HG02885 (cell line): ENCODE data around the gene CCDC88B.

ENCODE experiments used
- ATAC-seq: cut with Tn5 transposase; IDR thresholded peaks from one replicate; pipeline ENCODE4 v1.9.1; 2021; ENCODE audit warnings: mild to moderate bottlenecking; ENCODE audit not compliant: unreplicated experiment, poor library complexity

The CCDC88B gene, protein sequence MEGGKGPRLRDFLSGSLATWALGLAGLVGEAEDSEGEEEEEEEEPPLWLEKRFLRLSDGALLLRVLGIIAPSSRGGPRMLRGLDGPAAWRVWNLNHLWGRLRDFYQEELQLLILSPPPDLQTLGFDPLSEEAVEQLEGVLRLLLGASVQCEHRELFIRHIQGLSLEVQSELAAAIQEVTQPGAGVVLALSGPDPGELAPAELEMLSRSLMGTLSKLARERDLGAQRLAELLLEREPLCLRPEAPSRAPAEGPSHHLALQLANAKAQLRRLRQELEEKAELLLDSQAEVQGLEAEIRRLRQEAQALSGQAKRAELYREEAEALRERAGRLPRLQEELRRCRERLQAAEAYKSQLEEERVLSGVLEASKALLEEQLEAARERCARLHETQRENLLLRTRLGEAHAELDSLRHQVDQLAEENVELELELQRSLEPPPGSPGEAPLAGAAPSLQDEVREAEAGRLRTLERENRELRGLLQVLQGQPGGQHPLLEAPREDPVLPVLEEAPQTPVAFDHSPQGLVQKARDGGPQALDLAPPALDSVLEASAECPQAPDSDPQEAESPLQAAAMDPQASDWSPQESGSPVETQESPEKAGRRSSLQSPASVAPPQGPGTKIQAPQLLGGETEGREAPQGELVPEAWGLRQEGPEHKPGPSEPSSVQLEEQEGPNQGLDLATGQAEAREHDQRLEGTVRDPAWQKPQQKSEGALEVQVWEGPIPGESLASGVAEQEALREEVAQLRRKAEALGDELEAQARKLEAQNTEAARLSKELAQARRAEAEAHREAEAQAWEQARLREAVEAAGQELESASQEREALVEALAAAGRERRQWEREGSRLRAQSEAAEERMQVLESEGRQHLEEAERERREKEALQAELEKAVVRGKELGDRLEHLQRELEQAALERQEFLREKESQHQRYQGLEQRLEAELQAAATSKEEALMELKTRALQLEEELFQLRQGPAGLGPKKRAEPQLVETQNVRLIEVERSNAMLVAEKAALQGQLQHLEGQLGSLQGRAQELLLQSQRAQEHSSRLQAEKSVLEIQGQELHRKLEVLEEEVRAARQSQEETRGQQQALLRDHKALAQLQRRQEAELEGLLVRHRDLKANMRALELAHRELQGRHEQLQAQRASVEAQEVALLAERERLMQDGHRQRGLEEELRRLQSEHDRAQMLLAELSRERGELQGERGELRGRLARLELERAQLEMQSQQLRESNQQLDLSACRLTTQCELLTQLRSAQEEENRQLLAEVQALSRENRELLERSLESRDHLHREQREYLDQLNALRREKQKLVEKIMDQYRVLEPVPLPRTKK (N-terminal part only)

DNA sequence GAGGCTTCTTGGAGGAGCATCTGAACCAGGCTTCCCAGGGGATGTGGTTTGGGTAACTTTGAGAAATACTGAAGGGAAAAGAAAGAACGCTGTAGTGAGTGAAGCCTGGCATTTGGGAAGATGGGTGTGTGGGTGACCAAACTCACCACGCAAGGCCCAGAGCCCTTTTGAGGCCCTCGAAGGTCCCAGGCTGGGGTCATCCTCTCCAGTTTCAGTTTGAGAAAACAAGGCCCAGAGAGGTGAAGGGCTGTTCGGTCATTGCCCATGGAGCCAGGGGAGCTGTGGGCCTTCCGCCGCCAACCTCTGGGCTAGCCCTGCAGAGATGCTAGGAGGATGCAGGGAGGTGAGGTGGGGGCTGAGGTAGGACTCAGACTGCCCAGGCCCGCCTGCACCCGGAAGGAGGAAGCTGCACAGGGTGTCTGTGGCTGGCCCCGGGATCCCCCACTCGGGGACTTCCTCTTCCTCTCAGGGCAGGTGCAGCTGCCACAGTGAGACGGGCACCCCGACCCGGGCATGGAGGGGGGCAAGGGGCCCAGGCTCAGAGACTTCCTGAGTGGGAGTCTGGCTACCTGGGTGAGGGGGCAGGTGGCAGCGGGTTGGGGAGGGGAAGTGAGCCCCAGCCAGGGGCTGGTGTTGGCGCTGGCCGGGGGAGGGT, at the start of gene CCDC88B:
TSS of gene CCDC88B (plus strand) at position 451 of the 655 bp plus-strand sequence. CDS start at position 514, 63 bp downstream.
- peak; percentile 60 for ATAC-seq

DNA sequence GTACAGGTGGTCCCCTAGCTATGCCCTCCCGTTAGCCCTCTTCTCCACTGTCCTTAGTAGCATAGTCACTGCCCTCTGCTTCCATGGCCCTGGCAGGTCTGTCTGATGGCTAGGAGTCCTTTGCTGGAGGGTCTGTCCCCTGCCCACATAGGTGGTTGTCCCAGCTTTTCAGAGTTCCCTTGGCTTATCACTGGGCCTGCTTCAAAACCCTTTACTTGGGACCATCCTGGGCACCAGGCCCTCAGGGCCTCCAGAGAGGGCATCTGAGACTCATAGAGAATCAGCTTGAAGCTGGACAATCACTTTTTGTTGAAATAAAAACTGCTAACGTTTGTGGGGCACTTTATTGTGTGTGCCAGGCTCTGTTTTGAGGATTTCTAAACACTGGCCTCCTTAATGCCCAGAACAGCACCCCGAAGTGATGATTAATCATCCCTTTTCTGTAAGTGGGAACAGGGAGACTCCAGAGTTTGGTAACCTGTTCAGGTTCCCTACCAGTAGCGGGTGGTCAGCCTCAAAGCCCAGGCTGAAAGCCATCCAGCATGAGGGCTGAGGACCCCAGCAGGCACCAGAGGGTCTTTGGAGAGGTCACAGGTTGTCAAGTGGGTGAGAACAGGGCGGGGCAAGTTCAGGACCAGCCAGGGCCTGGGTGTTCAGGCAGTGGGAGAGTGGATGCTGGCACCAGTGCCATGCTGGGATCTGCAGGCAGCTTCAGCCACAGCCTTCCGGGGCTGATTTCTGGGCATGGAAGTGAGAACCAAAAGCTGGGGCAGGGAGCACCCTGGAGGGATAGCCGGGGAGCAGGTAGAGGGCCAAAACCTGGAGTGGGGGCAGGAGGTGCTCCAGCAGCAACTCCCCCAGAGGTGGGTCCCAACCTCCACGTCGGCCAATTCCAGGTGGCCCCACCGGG, 49.4 kb upstream of the CCDC88B start:
- no peak for ATAC-seq

DNA sequence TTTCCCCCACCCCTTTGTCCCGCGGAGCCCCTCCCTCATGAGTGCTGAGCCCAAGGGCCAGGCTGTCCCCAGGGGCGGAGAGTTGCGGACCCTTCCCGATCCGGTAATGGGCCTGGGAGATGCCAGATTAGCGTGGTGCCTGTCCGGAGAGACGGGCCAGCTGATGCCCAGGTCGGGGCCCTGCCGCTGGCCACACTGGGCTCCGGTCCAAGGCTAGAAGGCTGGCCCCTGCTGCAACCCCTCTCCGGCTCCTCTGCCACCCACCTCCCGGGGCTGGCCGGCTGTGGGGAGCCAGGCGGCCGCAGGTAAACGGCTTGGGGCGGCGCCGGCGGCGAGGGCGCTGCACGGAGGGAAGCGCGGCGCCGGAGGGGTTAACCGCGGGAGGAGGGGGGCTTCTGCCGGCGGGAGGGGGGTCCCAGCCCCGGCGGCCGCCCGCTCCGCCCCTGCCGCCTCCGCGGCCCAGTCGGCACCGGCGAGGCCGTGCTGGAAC, 48.7 kb upstream of the CCDC88B start, which contains the start of gene KCNK4:
TSS of gene KCNK4 (plus strand) at position 41 of the 490 bp plus-strand sequence. CDS start 1,717 bp downstream, outside the sequence.
- ATAC-seq: no peak

DNA sequence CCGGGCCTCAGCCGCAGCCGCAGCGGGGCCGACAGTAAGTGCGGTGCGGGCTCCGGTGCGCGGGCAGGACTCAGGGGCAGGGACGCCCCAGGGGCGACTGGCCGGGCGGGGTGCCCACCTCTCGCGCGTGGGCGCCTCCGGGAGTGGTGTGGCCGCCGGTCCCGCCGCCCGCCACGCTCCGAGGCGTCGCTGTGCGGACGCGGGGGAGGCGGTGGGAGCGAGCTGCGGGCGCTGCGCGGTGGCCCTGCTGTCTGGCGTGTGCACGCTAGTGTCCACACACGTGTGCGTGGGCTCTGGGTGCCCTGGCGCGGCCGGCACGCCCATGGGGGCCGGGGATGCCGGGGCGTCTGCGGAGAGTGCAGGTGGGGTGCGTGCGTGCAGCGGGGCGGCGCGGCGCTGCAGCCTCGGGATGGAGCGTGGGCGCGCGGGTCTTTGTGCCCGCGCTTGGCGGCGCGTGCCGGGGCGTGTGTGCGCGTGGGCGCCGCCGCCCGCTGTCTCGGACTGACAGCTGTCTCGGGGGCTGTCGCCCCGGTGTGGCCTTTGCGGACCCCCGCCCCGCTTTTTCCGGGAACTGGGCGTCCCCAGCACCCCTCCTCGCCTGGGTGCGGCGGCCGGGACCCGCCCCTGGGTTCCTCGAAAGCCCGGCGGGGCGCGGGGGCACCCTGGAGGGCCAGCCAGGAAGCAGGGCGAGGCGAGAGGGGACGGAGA, 48.1 kb upstream of the CCDC88B start:
- ATAC-seq: no peak

DNA sequence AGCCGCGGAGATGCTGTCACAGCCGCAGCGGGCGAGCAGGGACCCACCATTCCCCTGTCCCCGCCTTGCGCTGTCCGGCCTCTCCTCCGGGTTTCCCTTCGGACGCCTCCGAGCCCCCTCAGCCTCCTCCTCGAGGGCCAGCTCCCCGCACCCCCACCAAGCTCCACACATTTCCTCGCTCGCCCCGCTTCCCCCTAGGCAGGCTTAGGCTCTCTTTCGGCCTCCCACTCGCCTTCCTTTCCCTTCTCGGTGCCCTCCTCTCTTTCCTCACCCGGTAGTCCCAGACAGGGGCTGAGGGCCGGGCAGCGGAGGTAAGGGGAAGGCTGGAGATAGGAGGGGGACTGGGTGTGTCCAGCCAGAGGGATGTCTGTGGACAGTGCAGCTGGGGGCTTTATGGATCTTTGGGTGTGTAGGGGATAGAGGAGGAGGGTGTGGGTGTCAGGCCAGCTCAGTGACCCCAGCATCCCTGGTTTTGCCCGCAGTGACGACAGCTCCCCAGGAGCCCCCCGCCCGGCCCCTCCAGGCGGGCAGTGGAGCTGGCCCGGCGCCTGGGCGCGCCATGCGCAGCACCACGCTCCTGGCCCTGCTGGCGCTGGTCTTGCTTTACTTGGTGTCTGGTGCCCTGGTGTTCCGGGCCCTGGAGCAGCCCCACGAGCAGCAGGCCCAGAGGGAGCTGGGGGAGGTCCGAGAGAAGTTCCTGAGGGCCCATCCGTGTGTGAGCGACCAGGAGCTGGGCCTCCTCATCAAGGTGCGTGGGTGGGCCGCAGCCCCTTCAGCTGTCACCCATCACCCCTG, 47.3 kb upstream of the CCDC88B start:
- no peak for ATAC-seq

DNA sequence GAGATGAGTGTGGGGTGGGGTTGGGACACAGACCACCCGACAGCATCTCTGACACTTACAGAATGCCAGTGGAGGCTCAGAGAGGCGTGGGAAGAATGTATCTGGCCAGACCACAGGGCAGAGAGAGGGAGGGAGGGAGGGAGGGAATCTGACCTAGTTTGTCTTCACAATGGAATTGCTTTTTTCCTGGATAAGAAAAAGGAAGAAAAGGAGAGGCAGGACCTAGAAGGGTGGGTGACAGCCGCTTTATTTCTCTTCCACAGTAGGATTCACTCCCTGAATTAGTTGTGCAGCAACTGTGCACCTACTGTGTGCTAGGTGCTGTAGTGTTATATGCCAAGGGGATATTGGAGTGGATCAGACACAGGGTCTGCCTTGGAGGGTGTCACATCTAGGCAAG, 45.2 kb upstream of the CCDC88B start:
- no peak for ATAC-seq

DNA sequence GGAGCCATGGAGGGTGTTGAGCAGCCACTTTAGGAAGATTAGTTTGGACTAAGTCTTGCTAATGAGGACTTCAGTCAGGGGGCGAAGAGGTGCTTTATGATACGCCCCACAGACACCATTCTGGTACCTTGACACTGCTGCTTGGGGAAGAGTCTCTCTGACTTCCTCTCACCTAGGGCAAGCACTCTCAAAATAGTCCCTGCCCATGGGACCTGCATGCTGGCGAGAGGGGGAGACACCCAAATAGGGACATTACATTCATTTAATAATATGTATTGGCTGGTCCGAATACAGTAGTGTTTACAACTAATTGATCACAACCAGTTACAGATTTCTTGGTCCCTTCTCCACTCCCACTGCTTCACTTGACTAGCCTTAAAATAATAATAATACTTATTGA, 44.2 kb upstream of the CCDC88B start:
- ATAC-seq: no peak

DNA sequence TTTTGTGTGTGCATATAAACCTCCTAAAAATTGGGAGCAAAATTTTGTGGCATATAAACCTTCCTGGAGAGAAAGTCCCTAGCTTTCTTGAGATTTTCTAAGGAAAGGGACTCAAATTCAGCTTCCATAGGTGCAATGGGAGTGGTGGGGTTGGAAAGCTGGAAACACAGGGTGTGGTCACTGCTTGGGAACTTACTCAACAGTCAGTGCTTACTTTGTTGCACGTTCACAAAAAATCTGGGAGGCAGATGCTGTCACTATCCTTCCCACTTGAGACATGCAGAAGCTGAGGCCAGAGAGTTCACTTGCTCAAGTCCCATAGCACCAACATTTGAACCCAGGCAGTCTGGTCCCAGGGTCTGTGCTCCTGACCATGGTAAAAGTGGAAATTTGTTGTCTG, 43.8 kb upstream of the CCDC88B start:
- no peak for ATAC-seq

DNA sequence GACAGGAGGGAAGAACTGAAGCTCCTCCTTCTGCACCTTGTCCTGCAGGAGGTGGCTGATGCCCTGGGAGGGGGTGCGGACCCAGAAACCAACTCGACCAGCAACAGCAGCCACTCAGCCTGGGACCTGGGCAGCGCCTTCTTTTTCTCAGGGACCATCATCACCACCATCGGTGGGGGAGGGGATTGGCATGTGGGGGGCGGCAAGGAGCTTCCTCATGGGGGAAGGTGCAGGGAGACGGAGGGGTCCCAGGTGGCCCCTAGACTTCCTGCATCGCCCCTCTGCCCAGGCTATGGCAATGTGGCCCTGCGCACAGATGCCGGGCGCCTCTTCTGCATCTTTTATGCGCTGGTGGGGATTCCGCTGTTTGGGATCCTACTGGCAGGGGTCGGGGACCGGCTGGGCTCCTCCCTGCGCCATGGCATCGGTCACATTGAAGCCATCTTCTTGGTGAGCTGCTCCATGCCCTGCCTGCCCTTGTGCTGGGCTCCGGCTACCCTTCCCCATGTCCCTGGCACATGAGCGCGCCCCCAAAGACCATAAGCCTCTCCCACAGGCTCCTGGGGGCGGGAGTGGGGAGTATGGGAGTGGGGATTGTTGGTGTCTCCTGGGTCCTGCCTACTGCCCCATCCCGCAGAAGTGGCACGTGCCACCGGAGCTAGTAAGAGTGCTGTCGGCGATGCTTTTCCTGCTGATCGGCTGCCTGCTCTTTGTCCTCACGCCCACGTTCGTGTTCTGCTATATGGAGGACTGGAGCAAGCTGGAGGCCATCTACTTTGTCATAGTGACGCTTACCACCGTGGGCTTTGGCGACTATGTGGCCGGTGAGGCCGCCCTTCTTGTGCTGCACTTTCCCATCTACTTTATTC, 42.9 kb upstream of the CCDC88B start:
- no peak for ATAC-seq

DNA sequence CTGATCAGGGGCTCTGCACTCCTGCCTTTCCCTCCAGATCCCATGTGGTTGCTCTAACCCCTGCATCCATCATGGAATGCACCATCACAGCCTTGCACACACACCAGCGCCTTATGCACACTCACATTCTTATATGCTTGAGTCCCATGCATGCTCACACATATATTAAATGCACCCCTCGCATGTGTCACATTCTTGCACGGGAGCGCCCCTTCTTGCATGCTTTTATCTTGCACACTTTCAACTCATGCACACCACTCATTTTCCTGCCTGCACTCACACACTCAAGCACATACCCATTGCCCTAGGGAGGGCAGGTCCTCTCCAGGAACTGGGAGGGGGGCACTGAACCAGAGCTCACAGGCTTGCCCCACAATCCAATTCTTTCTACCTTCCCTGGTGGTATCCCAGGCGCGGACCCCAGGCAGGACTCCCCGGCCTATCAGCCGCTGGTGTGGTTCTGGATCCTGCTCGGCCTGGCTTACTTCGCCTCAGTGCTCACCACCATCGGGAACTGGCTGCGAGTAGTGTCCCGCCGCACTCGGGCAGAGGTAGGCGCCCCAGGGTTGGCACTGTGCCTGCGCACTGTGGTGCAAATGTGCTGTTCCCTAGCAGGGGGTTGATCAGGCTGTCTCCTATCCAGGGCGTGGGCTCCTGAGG, 42.2 kb upstream of the CCDC88B start:
- no peak for ATAC-seq

DNA sequence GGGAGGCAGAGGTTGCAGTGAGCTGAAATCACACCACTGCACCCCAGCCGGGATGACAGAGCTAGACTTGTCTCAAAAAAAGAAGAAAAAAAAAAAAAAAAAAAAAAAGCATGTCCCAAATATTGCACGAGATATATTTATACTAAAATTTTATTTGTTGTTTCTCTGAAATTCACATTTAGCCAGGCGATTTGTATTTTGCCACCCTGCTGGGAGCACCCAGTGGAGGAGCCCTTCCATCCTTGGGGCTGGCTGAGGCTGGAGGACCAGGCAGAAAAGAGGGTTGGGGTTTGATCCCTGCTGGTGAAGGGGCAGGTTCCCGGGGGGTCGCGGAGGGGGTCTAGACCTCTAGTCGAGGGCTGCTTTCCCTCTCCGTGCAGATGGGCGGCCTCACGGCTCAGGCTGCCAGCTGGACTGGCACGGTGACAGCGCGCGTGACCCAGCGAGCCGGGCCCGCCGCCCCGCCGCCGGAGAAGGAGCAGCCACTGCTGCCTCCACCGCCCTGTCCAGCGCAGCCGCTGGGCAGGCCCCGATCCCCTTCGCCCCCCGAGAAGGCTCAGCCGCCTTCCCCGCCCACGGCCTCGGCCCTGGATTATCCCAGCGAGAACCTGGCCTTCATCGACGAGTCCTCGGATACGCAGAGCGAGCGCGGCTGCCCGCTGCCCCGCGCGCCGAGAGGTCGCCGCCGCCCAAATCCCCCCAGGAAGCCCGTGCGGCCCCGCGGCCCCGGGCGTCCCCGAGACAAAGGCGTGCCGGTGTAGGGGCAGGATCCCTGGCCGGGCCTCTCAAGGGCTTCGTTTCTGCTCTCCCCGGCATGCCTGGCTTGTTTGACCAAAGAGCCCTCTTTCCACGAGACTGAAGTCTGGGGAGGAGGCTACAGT, 40.8 kb upstream of the CCDC88B start:
- no peak for ATAC-seq

DNA sequence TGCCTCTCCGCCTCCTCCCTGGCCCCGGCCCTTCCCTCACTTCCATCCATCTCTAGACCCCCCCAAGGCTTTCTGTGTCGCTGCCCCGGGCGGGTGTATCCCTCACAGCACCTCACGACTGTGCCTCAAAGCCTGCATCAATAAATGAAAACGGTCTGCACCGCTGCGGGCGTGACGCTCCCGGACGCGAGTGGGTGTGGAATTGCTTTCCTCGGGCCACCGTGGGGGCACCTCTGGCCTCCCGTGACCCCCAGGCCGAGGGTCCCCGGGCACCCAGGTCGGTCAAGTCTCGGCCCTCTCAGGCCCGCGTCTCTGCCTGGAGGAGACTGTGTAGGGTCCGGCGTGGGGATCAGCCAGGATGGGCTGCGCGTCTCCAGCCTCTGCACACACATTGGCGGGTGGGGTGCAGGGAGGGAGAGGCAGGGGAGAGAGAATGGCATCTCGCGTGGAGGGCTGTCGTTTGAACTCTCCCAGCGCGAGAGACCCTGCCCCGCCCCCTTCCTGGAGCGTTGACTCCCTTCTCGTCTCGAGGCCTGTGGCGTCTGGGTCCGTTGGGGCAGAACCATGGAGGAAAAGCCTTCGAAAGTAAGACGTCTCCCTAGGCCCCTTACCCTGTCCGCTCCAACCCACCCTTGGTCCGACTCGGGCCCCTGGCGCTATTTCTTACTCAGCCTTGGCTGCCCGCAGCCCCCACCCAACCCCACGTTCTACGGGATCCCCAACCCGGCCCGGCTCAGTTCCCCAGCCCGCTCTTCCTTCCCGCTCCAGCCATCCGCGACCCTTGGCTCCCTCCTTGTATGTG, 40.0 kb upstream of the CCDC88B start, which contains the start of gene CATSPERZ:
TSS of gene CATSPERZ (plus strand) at position 512 of the 802 bp plus-strand sequence. CDS start at position 565, 53 bp downstream.
- no peak for ATAC-seq

DNA sequence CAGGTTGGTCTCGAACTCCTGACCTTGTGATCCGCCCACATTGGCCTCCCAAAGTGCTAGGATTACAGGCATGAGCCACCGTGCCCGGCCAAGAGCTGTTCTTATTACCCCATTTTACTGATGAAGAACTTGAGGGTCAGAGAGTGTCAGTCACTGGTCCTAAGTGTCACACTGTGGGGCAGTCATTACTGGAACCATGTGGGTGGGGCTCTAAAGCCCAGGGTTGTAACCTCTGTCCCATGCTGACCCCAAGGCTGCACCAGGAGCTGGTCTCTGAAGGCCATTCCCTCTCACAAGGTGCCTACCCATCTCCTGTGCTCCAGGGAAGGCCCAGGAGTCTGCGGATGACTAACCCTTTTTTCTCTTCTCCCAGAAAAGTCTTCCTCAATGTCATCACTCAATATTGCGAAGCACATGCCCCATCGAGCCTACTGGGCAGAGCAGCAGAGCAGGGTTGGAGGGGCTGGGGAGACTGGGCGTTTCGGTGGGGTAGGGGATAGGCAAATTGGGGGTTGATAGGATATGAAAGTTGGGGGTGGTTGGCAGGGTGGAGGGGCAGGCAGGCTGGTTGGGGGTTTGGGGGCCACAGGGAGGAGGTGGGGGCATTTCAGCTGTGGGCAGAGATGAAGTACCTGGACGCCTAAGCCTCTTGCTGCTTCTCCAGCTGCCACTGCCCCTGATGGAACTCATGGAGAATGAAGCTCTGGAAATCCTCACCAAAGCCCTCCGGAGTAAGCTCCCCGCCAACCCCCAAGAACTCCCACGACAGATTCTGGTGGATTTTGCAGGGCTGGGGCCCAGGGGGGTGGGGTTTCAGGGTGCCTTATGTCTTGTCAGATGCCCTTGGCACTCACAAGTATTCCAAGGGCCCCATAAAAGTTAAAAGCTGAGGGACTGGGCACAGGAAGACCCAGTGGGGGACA, 36.6 kb upstream of the CCDC88B start:
- no peak for ATAC-seq
